Effector CD8-positive, alpha-beta T cell (primary cell): ENCODE results near the gene ENHO.

Experiments
- DNase-seq: peaks from one replicate; lab custom pipeline; 2025; lab: John Stamatoyannopoulos, UW

Gene ENHO

GRCh38 chr9:34477541-34477940 lies 45.2 kb downstream of the ENHO start:
- DNase-seq, result no peak

- DNase-seq, result no peak
Measured at GRCh38 chr9:34475097-34475496, 47.7 kb downstream of the ENHO start.
